Activated CD4-positive, alpha-beta T cell treated with anti-CD3 and anti-CD28 coated beads, Interleukin-2, amount 50 U/mL, for 1 hour (primary cell): ENCODE data around the gene ADARB2.
A peak's percentile ranks its signal among the peaks of the same experiment; 100 is the strongest.

Experiments used
- DNase-seq: peaks from one replicate; pipeline ENCODE4 v3.0.0-alpha.2; 2020

Gene ADARB2

GRCh38 chr10:1154531-1155295 is 582.6 kb downstream of the ADARB2 start:
- DNase-seq, result no peak

GRCh38 chr10:1153805-1154351 is 583.4 kb downstream of the ADARB2 start:
- DNase-seq, result no peak

- no peak for DNase-seq
Measured at GRCh38 chr10:1153251-1153763, 584.0 kb downstream of the ADARB2 start.

GRCh38 chr10:1152386-1153250 is 584.7 kb downstream of the ADARB2 start:
- DNase-seq, result no peak

- DNase-seq, result no peak
Measured at GRCh38 chr10:1151076-1152033, 586.0 kb downstream of the ADARB2 start.

- no peak for DNase-seq
Measured at GRCh38 chr10:1150638-1150955, 586.7 kb downstream of the ADARB2 start.

- DNase-seq, result peak; percentile 9
Measured at GRCh38 chr10:1149793-1150637, 587.3 kb downstream of the ADARB2 start.

GRCh38 chr10:1148855-1149605 is 588.3 kb downstream of the ADARB2 start:
- DNase-seq, result no peak

GRCh38 chr10:1147810-1148209 is 589.5 kb downstream of the ADARB2 start:
- no peak for DNase-seq

- peak; percentile 16 for DNase-seq
Measured at GRCh38 chr10:1142596-1142995, 594.7 kb downstream of the ADARB2 start.

GRCh38 chr10:1141701-1142100 is 595.6 kb downstream of the ADARB2 start:
- DNase-seq, result no peak

GRCh38 chr10:1141261-1141660 is 596.1 kb downstream of the ADARB2 start:
- no peak for DNase-seq

- no peak for DNase-seq
Measured at GRCh38 chr10:1138529-1138928, 598.8 kb downstream of the ADARB2 start.

GRCh38 chr10:1137499-1138163 is 599.7 kb downstream of the ADARB2 start:
- DNase-seq, result no peak

GRCh38 chr10:1136268-1136667 is 601.1 kb downstream of the ADARB2 start:
- no peak for DNase-seq

GRCh38 chr10:1134156-1134555 is 603.2 kb downstream of the ADARB2 start:
- DNase-seq, result no peak

GRCh38 chr10:1133495-1134045 is 603.8 kb downstream of the ADARB2 start:
- DNase-seq, result no peak

GRCh38 chr10:1132584-1132983 is 604.7 kb downstream of the ADARB2 start:
- DNase-seq, result no peak

GRCh38 chr10:1130995-1131790 is 606.1 kb downstream of the ADARB2 start:
- no peak for DNase-seq
